Suprapubic skin (tissue), 4 donors: ENCODE measurements around the gene CTNNA2.

Experiments
- CTCF ChIP-seq, 2 donors: fragments of 200-600 bp in 1 of 2; fragments of 450-650 bp in 1 of 2; sonication (generic) in 1 of 2; IDR thresholded peaks; one replicate each; pipeline ENCODE4 v1.5.1; 2016 to 2019; ENCODE audit warnings: antibody characterized with exemption in 2 of 2, mild to moderate bottlenecking in 1 of 2, moderate library complexity in 1 of 2
- EP300 ChIP-seq: sonication (generic); formaldehyde crosslinking; IDR thresholded peaks from one replicate; pipeline ENCODE4 v1.6.1; 2017; ENCODE audit warnings: antibody characterized with exemption
- POLR2A ChIP-seq, 2 donors: fragments of 450-650 bp; IDR thresholded peaks; one replicate each; pipeline ENCODE4 v1.6.1; 2017; ENCODE audit warnings: antibody characterized with exemption in 2 of 2, mild to moderate bottlenecking in 2 of 2, moderate library complexity in 2 of 2
- POLR2AphosphoS5 ChIP-seq, 3 donors: sonication (generic); formaldehyde crosslinking; IDR thresholded peaks; one replicate each; pipeline ENCODE4 v1.6.1; 2017; ENCODE audit warnings: antibody characterized with exemption in 3 of 3

- no peak for TF ChIP-seq CTCF (IDR thresholded peaks at IDR 0.05)
- no peak for TF ChIP-seq POLR2AphosphoS5 (IDR thresholded peaks at IDR 0.05)
- no peak for TF ChIP-seq EP300
- no peak for TF ChIP-seq POLR2A (IDR thresholded peaks at IDR 0.05)
Observed at GRCh38 chr2:80361904-80362303, 849.1 kb downstream of the CTNNA2 start.
